Stimulated activated CD4-positive, alpha-beta T cell treated with anti-CD3 and anti-CD28 coated beads, Interleukin-4, amount 100 ng/mL, for 4 hours (primary cell): Measurements from ENCODE around the gene DNMT3A.
A peak's percentile ranks its signal among the peaks of the same experiment; 100 is the strongest.

Experiments used
- DNase-seq, 2 experiments: peaks; one replicate each; pipeline ENCODE4 v3.0.0-alpha.2; 2020

The DNMT3A gene

GRCh38 chr2:25303633-25304236 lies 38.0 kb downstream of the DNMT3A start:
- DNase-seq, result no peak

DNA sequence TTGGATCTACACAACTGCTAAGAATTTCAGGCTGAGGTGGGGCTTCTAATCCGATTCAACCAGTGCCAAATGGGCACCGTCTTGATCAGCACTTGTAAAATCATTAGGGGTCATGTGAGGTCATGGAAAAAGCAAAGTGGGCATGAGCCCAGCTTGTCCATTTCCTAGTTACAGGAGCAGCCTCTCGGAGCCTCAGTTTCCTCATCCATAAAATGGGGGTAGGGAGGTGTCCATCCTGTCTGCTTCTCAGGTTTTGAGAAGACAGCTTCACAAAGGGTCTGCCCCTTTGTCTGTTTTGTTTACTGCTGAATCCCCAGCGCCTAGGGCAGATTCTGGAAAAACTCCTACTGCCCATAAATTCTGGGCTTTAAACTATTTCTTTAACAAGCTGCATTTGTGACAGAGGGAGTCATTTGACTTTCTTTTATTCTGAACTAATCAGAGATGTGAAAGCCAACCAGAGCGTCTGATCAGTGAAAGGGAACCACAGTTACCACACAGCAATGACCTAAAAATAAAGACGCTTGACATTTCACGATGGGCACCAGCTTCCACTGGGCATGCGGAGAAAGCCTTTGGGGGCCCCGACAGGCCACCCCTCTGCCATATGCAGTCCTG lies 38.9 kb downstream of the DNMT3A start:
- no peak for DNase-seq

DNA sequence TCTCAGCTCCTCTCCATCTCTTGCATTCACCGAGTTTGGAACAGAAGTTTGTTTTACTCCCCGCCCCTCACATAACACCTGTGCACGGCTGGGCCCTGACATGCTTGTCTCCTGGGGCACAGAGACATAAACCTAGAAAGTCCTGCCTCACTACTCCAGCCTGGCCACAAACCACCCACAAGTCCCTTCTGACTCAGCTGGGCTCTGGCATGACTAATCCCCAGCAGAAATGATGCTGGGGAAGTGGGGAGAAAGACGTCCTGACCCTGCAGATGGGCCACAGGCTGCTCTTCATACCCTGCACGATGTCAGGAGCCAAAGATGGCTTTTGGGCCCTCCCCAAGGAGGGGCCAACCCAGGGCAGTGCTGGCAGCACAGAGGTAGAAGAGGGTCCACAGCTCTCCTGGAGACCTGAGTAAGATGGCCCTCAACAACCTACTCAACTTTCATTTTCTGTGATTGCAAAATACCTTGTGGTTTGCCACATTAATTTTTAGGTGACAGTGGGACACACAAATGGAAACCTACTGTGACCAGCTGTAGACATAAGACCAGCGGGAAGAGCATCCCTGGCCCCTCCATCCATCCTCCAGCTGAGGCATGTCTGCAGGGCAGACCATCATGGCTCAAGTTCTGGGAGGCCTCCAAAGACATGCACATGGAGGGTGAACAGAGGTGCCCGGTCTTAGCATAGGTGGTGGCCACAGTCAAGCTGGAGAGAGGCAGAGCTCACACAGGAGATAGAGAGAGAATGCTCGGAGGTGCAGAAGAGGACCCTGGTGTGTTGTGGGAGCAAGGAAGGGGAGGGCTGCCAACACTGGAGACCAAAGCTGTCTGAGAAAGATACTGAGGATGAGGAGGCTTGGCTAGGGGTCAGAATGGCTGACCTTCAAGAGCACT lies 40.0 kb downstream of the DNMT3A start:
- peak; percentile 49 to 73 for DNase-seq

DNA sequence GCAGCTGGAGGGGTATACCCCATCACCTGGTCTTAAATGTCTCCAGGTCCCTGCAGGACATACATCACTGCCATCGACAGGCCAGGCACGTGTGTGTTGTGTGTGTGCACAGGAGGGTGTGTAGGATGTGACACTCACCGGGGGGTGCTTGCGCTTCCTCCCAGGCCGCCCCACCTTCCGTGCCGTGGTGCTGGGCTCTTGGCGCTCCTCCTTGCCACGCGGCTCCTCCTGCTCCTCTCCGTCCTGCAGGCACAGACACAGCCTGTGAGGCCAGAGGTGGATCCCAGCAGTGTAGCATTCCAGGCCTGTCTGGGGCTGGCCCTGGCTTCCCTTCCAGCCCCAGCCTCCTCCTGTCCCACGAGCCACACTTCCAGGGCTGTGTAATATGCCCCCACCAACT lies 41.7 kb downstream of the DNMT3A start:
- DNase-seq, result no peak

DNA sequence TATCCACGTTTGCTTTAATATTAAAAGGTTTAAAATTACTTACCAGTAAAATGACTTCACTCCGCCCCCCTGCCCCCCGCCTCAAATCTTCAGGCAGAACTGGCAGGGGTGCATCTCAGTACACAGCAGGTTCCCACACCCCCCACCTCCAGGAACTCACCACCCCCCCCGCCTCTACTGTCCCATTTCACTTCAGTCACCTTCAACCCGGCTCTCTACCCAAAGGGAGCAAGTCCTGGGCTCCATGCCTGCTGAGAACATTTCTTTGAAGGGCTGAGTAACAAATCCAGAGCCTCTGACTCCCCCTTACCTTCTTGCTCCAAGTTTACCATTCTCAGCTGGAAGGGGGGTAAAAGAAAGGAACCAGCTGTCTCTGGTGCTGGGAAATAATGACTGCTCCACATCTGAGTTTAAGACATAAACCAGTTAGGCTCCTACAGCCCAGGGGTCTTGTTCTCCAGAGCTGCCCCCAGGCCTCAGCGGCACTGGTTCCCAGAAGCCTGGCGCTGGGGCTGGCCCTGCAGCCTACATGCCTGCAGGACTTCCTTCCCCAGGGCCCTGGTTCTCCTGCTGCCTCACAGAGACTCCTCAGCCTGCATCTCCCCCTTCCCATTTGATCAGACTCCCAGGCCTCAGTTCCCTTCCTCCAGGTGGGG lies 42.8 kb downstream of the DNMT3A start:
- no peak for DNase-seq

- DNase-seq, result no peak
Observed at GRCh38 chr2:25297738-25298137, 44.0 kb downstream of the DNMT3A start.

DNA sequence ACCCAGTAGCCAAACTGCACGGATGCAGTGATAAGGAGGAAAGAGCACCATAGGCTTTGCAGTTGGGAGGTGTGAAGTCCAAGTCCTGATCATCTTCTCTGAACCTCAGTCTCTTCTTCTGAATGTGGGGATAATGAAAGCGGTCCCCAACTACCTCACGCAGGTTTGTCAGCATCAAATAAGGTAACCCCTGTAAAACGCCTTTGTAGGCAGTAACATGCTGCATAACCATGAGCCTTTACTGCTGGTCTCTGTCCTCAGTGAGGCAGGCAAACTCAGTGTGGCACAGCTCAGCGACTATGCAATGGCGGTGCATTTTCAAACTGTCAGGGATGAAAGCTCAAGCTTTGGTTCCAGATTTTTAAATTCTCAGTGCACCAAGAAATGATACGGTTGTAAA lies 46.1 kb downstream of the DNMT3A start:
- no peak for DNase-seq

DNA sequence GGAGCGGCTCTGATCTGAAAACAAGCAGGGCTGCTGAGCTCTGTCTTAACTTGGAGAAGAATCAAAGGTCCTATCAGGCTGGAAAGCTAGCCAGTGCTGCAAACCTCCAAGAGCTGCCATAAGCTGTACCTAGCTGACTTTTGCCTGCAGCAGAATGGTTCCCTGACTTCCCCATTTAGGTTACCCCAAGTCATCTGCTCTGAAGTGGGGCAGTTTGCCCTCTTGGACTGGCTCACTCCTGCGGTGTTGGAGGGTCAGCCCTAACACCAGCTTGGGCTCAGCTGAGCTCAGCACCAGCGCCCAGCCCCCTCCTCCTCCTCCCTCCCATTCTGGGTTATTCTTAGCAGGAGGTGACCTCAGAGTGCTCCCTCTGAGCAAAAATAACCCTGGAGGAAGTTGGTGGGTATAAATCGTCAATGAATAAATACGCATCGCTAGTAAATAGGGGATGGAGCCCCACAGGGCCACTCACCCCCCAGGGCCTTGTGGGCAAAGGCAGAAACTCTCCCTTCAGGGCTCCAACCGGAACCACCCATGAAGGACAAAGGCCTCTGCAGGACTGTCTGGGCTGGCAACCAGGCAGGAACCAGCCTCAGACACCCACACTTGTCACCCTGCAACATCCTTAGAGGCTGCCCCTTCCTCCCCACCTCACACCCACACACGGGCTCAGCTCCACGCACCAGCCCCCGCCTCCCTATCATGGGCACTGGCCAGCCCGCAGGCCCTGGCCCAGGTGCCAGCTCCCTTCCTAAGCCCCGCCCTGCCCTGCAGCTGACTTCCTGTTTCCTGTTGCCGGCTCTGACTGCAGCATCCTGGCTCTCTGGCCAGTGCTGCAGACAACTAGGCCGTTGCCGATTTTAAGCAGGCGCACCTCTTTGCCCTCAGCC lies 46.9 kb downstream of the DNMT3A start:
- DNase-seq, result peak; percentile 57 to 59

- DNase-seq, result peak in 1 of 2 experiments; percentile 30
Observed at GRCh38 chr2:25293958-25294562, 47.7 kb downstream of the DNMT3A start.

DNA sequence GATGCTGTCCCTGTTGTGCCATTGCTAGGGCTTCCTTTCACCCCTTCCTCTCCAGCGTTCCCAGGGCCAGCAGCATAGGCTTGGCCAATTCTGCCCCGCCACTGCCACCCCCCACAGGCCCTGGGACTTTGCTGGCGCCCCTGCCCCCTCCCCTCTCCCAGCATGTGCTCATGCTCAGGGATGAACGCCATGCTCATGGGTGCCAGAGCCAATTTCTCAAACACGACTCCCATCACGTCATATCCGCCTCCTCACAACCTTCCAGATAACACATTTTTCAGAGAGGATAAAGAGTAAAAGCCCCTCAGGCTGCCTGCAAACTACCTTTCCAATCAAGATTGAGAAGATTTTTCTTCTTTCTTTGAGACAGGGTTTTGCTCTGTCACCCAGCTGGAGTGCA lies 48.6 kb downstream of the DNMT3A start:
- no peak for DNase-seq

- DNase-seq, result no peak
Observed at GRCh38 chr2:25292408-25292807, 49.3 kb downstream of the DNMT3A start.

DNA sequence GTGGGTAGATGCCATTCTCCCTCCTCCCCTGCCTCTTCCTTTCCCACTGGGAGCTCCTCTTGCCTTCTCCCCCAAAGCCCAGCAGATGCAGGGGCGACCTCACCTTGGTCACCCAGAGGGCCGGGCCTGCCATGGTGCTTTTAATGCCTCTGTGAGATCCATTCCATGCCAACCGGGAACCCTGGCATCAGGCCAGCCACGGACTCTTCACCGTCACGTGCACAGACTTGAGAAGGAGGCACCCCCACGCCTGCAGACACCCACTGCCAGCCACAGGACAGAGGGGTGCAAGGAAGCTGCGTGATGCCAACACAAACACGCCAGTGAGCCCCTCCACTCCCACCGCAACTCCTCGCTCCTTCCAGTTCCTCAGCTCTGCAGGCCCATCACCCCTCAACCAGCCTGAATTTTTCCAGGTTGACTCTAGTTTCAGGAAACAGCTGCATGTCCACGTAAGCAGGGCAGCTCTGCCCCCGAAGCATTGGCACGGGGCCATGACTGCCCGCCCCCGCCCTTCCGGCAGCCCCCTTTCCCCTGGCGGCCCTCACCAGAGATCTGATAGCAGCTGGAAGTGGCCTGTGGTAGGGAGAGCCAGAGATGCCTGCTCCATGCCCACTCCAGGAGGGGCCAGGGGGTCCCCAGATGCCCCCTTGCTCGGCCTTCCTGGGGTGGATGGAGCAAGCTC lies 50.8 kb downstream of the DNMT3A start:
- DNase-seq, result no peak

DNA sequence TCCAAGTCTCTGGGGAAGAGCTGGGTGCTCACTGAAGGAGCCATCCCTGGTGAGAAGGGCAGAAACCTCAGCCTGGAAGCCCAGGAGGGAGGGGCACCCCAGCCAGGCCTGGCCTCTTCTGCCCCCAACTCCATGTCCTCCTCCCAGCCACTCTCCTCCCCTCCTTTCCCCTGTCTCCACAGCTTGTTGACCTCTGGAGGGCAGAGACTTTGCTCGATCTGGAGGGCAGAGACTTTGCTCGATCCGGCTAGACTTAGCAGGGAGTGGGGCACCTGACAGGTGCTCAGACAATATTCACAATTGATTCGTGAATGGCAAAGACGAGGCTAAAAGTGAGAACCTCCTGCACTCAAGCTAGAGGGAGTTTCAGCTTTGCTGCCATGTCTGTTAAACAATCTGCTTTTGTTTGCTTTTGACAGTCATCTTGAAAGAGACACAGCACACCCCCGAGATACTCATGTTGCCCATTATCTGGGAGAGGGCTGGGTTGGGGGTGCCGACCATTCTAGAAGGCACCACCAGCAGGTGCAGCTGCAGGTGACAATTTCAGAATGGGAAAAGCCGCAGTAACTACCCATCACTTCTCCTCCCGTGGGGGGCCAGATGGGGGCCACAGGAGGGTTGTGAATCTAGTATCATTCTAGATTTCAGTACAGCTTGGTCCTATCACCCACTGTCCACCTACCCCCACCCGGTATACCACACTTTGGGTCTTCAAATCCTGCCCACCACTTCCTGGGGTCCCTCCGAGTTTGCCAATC lies 54.8 kb downstream of the DNMT3A start:
- DNase-seq, result no peak

DNA sequence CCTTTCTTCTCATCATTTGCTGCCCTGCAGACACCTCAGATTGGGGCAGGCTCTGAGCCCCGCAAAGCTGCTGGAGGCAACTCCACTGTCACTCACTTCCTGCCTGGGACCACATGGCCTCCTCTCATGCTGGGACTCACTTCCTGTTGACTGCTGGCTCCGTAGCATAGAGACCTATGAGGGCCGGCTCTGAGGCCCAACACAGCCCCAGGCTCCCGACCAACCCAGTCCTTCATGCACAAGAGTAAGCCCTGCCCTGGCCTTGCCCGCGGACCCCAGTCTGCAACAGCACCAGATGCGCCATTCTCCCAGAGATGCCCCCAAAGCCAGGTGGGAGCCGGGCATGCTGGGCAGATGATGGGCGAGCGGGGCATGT lies 55.7 kb downstream of the DNMT3A start:
- peak; percentile 45 to 69 for DNase-seq

GRCh38 chr2:25285265-25286024 lies 56.3 kb downstream of the DNMT3A start:
- no peak for DNase-seq

- no peak for DNase-seq
Observed at GRCh38 chr2:25284756-25285155, 57.0 kb downstream of the DNMT3A start.

GRCh38 chr2:25283921-25284320 lies 57.8 kb downstream of the DNMT3A start:
- DNase-seq, result no peak

DNA sequence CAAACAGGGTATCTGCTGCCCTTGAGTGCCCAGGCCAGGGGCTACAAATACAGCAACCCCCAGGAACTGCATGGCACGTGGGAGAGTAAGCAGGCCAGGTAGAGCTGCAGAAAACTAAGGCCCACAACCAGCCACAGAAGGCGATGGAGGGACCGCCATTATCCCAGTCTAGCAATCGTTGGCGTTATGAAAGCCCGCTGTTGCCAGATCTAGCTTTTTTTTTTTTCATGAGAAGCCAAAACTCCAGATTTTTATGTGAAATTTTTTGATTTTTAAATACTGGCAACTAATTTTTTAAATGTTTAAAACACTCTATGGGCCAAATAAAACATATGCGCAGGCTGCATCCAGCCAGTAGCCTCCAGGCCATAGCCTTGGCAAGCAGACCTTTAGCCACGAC lies 59.8 kb downstream of the DNMT3A start:
- no peak for DNase-seq

- no peak for DNase-seq
Observed at GRCh38 chr2:25281522-25281921, 60.2 kb downstream of the DNMT3A start.
